ENCODE data around the gene ZNF197.

DNA sequence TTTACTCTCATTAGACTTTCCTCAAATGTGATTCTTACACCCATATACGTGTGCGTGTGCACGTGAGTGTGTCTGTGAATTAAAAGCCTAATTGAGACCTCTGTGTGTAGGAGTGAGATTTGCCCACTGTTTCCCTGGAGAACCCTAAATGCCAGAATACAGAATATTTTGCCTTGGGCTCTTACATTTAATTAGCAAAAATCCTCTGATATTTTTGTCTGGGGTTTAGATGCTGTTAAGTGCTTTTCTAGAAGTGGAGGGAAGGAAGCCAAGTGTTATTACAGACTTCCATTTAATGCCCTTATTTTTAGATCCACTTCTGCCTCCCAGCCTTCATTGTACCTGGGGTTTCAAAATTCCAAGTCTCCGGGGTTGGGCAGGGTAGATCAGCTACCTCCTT, 41.5 kb downstream of the ZNF197 start:
- TF ChIP-seq POLR2A (IDR thresholded peaks at IDR 0.05), result no peak
- TF ChIP-seq, protein P1, sequence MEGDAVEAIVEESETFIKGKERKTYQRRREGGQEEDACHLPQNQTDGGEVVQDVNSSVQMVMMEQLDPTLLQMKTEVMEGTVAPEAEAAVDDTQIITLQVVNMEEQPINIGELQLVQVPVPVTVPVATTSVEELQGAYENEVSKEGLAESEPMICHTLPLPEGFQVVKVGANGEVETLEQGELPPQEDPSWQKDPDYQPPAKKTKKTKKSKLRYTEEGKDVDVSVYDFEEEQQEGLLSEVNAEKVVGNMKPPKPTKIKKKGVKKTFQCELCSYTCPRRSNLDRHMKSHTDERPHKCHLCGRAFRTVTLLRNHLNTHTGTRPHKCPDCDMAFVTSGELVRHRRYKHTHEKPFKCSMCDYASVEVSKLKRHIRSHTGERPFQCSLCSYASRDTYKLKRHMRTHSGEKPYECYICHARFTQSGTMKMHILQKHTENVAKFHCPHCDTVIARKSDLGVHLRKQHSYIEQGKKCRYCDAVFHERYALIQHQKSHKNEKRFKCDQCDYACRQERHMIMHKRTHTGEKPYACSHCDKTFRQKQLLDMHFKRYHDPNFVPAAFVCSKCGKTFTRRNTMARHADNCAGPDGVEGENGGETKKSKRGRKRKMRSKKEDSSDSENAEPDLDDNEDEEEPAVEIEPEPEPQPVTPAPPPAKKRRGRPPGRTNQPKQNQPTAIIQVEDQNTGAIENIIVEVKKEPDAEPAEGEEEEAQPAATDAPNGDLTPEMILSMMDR (IDR thresholded peaks at IDR 0.05), result no peak
- no peak for TF ChIP-seq POLR2AphosphoS5 (IDR thresholded peaks at IDR 0.05)
